Tibial artery (tissue), 4 donors: ENCODE results near the gene SUPV3L1.
"Not testable (repeated sequence)": the region's sequence is repeated elsewhere in the genome, so short reads cannot be mapped to it uniquely, and the experiment has no call there.

Experiments
- DNase-seq, 2 donors: peaks; one replicate each; pipeline ENCODE4 v3.0.0-alpha.2; 2019
- H3K27ac ChIP-seq, 2 donors: fragments of 200-600 bp; sonication (generic) in 1 of 2; 1 replicate in 1 of 2; 2 replicates in 1 of 2; pipeline ENCODE4 v1.5.1; 2018 to 2019; ENCODE audit warnings: mild to moderate bottlenecking in 1 of 2
- H3K27me3 ChIP-seq, 2 donors: fragments of 200-600 bp; sonication (generic) in 1 of 2; one replicate each; pipeline versions ENCODE4 v1.5.1 to v1.6.0; 2016 to 2019
- H3K36me3 ChIP-seq, 3 donors: fragments of 200-600 bp; sonication (generic) in 2 of 3; one replicate each; pipeline ENCODE4 v1.5.1; 2016 to 2019; ENCODE audit warnings: mild to moderate bottlenecking in 2 of 3
- H3K4me1 ChIP-seq, 4 donors: fragments of 200-600 bp; sonication (generic) in 2 of 4; 1 replicate in 3 of 4; 2 replicates in 1 of 4; pipeline ENCODE4 v1.5.1; 2016 to 2019
- H3K4me3 ChIP-seq, 2 donors: fragments of 200-600 bp; sonication (generic) in 1 of 2; 1 replicate in 1 of 2; 2 replicates in 1 of 2; pipeline ENCODE4 v1.5.1; 2018 to 2019; ENCODE audit warnings: mild to moderate bottlenecking in 2 of 2
- H3K9me3 ChIP-seq, 3 donors: fragments of 200-600 bp; sonication (generic) in 1 of 3; one replicate each; pipeline ENCODE4 v1.5.1; 2016 to 2019
- intact Hi-C: fragments of 100-400 bp; cut with DNase I; formaldehyde crosslinking; loops from one replicate; pipeline ENCODE4 v1.15.0; 2023; ENCODE audit warnings: low total_unique reads
- TF ChIP-seq, protein P1 (sequence below), 2 experiments: fragments of 200-600 bp in 1 of 2; fragments of 450-650 bp in 1 of 2; IDR thresholded peaks; one replicate each; pipeline ENCODE4 v1.5.1; 2017 to 2019; ENCODE audit warnings: antibody characterized with exemption in 2 of 2, mild to moderate bottlenecking in 1 of 2, moderate library complexity in 1 of 2

Gene SUPV3L1

DNA sequence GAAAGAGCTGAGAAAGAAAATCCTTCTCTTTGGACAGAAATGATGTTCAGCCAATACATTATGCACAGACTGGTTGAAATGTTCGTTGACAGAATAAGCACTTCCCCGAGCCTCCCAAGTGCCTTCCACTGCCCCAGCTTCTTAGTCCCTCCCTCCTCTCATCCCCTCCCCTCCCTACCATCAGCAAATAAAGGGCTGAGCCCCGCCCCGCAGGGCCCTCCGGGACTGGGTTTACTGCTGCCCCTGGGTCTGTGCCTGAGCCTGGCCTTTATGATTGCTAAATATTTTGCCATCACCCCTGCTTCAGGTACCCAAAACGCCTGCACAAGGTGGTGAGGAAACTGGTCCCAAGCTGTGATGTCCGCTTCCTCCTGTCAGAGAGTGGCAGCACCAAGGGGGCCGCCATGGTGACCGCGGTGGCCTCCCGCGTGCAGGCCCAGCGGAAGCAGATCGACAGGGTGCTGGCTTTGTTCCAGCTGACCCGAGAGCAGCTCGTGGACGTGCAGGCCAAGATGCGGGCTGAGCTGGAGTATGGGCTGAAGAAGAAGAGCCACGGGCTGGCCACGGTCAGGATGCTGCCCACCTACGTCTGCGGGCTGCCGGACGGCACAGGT is 68.2 kb downstream of the SUPV3L1 start:
- DNase-seq, result no peak
- Histone ChIP-seq H3K4me3 (no peak overlapping the region), H3K27ac (no peak overlapping the region), H3K4me1 (no peaks in the 10 kb centered on the region), H3K36me3 (no peaks in the 10 kb centered on the region), H3K27me3 (no peaks in the 10 kb centered on the region), H3K9me3 (peaks cover 0 to 7% (median 0%) of the 10 kb centered on the region in 3 donors)
- intact Hi-C loops, result no loop called here
- TF ChIP-seq, protein P1, sequence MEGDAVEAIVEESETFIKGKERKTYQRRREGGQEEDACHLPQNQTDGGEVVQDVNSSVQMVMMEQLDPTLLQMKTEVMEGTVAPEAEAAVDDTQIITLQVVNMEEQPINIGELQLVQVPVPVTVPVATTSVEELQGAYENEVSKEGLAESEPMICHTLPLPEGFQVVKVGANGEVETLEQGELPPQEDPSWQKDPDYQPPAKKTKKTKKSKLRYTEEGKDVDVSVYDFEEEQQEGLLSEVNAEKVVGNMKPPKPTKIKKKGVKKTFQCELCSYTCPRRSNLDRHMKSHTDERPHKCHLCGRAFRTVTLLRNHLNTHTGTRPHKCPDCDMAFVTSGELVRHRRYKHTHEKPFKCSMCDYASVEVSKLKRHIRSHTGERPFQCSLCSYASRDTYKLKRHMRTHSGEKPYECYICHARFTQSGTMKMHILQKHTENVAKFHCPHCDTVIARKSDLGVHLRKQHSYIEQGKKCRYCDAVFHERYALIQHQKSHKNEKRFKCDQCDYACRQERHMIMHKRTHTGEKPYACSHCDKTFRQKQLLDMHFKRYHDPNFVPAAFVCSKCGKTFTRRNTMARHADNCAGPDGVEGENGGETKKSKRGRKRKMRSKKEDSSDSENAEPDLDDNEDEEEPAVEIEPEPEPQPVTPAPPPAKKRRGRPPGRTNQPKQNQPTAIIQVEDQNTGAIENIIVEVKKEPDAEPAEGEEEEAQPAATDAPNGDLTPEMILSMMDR (IDR thresholded peaks at IDR 0.05), result no peak

GRCh38 chr10:69250041-69250440 is 70.0 kb downstream of the SUPV3L1 start:
- no peaks in the 10 kb centered on the region for H3K4me1 ChIP-seq
- H3K4me3 ChIP-seq, result no peak overlapping the region
- no peak for DNase-seq
- no peaks in the 10 kb centered on the region for H3K36me3 ChIP-seq
- intact Hi-C loops, result no loop called here
- TF ChIP-seq, protein P1 (IDR thresholded peaks at IDR 0.05), result no peak
- no peaks in the 10 kb centered on the region for H3K27me3 ChIP-seq
- no peak overlapping the region for H3K27ac ChIP-seq
- peaks cover 0 to 7% (median 0%) of the 10 kb centered on the region in 3 donors for H3K9me3 ChIP-seq

- DNase-seq, H3K4me1 ChIP-seq, H3K27me3 ChIP-seq, H3K36me3 ChIP-seq, H3K27ac ChIP-seq, H3K9me3 ChIP-seq, H3K4me3 ChIP-seq, intact Hi-C loops: not testable (repeated sequence)
Measured at GRCh38 chr10:69251417-69251816, 71.4 kb downstream of the SUPV3L1 start.

- Histone ChIP-seq H3K9me3 (peaks cover 0 to 7% (median 0%) of the 10 kb centered on the region in 3 donors), H3K27me3 (no peaks in the 10 kb centered on the region), H3K4me3 (no peak overlapping the region), H3K4me1 (no peaks in the 10 kb centered on the region), H3K27ac (no peak overlapping the region), H3K36me3 (no peaks in the 10 kb centered on the region)
- TF ChIP-seq, protein P1 (IDR thresholded peaks at IDR 0.05), result no peak
- no peak for DNase-seq
- intact Hi-C loops, result no loop called here
Measured at GRCh38 chr10:69253171-69253570, 73.1 kb downstream of the SUPV3L1 start.

DNA sequence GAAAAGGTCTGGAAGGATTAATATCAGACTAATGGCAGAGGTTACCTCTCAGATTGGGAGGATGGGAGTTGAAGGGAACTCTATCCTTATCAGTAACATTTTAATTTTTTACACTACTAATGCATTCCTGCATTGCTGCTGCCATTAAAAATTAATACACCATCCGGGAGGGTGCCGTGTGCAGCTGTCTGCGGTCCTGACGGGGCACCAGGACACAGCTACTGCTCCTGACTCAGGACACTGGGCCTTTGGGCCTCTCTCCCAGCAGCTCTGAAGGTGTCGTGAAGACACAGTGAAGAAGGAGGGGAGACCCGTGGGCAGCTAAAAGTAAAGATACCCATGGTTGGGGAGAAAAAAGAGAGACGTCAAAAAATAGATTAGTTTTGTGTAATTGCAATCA is 74.8 kb downstream of the SUPV3L1 start:
- Histone ChIP-seq H3K36me3 (no peaks in the 10 kb centered on the region), H3K4me1 (no peaks in the 10 kb centered on the region)
- intact Hi-C loops, result no loop called here

More for the DNA sequence above, 74.8 kb downstream of the SUPV3L1 start:
- DNase-seq, result no peak
- Histone ChIP-seq H3K27ac (no peak overlapping the region), H3K4me3 (no peak overlapping the region), H3K9me3 (peaks cover 0 to 7% (median 0%) of the 10 kb centered on the region in 3 donors), H3K27me3 (no peaks in the 10 kb centered on the region)
- TF ChIP-seq, protein P1 (IDR thresholded peaks at IDR 0.05), result no peak
